Stimulated activated CD4-positive, alpha-beta T cell treated with anti-CD3 and anti-CD28 coated beads, Interleukin-1b, Interleukin-23, amount 100 ng/mL, for 1 hour (primary cell): Measurements from ENCODE around the gene PLAGL2.

Experiments used
- DNase-seq, 2 donors: peaks; one replicate each; pipeline ENCODE4 v3.0.0-alpha.2; 2020; ENCODE audit warnings: low read depth in 2 of 2

Gene PLAGL2

GRCh38 chr20:32231245-32231644 is 23.7 kb upstream of the PLAGL2 start:
- DNase-seq, result no peak

- no peak for DNase-seq
These were observed 23.2 kb upstream of the PLAGL2 start for GRCh38 chr20:32230707-32231106.

GRCh38 chr20:32229251-32229747 is 21.8 kb upstream of the PLAGL2 start:
- no peak for DNase-seq

GRCh38 chr20:32227744-32228688 is 20.5 kb upstream of the PLAGL2 start:
- DNase-seq, result no peak

- no peak for DNase-seq
These were observed 19.8 kb upstream of the PLAGL2 start for GRCh38 chr20:32227306-32227705.

- DNase-seq, result no peak
These were observed 18.8 kb upstream of the PLAGL2 start for GRCh38 chr20:32226391-32226790.

GRCh38 chr20:32224463-32224862 is 16.9 kb upstream of the PLAGL2 start:
- no peak for DNase-seq

GRCh38 chr20:32218156-32218900 is 10.8 kb upstream of the PLAGL2 start:
- DNase-seq, result no peak

- no peak for DNase-seq
These were observed 8.9 kb upstream of the PLAGL2 start for GRCh38 chr20:32216179-32217142.

- no peak for DNase-seq
These were observed 8.2 kb upstream of the PLAGL2 start for GRCh38 chr20:32215729-32216128.

GRCh38 chr20:32215147-32215546 is 7.6 kb upstream of the PLAGL2 start:
- no peak for DNase-seq

GRCh38 chr20:32213870-32214269 is 6.3 kb upstream of the PLAGL2 start:
- no peak for DNase-seq

- no peak for DNase-seq
These were observed 2.5 kb upstream of the PLAGL2 start for GRCh38 chr20:32209850-32210605.

- no peak for DNase-seq
These were observed 1.1 kb upstream of the PLAGL2 start for GRCh38 chr20:32208499-32209154.

GRCh38 chr20:32206760-32207625 is 550 bp downstream of the PLAGL2 start:
- DNase-seq, result no peak

- DNase-seq, result no peak
These were observed 1.4 kb downstream of the PLAGL2 start for GRCh38 chr20:32205843-32206759.

GRCh38 chr20:32205110-32205842 is 2.3 kb downstream of the PLAGL2 start:
- DNase-seq, result no peak
